Stimulated activated CD4-positive, alpha-beta T cell treated with anti-CD3 and anti-CD28 coated beads, Interleukin-4, amount 100 ng/mL, for 1 hour (primary cell): ENCODE data around the gene QRFP.

Source experiments
- DNase-seq: peaks from one replicate; pipeline ENCODE4 v3.0.0-alpha.2; 2020

The QRFP gene, protein sequence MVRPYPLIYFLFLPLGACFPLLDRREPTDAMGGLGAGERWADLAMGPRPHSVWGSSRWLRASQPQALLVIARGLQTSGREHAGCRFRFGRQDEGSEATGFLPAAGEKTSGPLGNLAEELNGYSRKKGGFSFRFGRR

GRCh38 chr9:130896233-130897014 is at the start of gene QRFP:
QRFP (minus strand) TSS chr9:130896812; CDS start chr9:130893838, 2,974 bp downstream.
- DNase-seq, result no peak

- DNase-seq, result no peak
Observed at GRCh38 chr9:130945173-130945572, 48.6 kb upstream of the QRFP start.

DNA sequence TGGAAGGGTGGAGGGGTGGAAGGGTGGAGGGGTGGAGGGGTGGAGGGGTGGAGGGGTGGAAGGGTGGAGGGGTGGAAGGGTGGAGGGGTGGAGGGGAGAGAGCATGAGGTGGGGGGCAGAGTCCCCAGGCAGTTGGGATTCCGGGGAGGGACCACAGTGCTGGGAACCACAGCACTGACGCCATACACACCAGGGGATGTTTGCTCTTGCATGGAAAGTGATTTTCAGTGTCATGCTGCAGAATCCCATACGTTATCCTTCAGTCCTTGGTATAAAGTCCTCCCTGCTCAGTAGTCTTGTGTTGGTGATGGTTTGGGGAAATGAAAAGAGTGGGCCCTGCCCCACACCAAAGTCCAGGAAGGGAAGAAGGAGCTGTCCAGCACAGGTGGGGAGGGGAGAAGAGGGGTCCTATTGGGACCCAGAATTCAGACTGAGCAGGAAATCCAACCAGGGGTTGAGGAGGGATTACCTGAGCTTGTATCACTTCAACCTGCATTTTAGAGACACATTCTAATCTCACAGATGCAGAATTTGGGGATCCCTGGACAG is 48.0 kb upstream of the QRFP start:
- no peak for DNase-seq

- no peak for DNase-seq
Observed at GRCh38 chr9:130943777-130944176, 47.2 kb upstream of the QRFP start.

- no peak for DNase-seq
Observed at GRCh38 chr9:130943221-130943620, 46.6 kb upstream of the QRFP start.

- DNase-seq, result no peak
Observed at GRCh38 chr9:130942679-130943078, 46.1 kb upstream of the QRFP start.

GRCh38 chr9:130942084-130942483 is 45.5 kb upstream of the QRFP start:
- no peak for DNase-seq

- peak; percentile 77 for DNase-seq
Observed at GRCh38 chr9:130940693-130941576, 44.3 kb upstream of the QRFP start.

- no peak for DNase-seq
Observed at GRCh38 chr9:130940027-130940549, 43.5 kb upstream of the QRFP start.

DNA sequence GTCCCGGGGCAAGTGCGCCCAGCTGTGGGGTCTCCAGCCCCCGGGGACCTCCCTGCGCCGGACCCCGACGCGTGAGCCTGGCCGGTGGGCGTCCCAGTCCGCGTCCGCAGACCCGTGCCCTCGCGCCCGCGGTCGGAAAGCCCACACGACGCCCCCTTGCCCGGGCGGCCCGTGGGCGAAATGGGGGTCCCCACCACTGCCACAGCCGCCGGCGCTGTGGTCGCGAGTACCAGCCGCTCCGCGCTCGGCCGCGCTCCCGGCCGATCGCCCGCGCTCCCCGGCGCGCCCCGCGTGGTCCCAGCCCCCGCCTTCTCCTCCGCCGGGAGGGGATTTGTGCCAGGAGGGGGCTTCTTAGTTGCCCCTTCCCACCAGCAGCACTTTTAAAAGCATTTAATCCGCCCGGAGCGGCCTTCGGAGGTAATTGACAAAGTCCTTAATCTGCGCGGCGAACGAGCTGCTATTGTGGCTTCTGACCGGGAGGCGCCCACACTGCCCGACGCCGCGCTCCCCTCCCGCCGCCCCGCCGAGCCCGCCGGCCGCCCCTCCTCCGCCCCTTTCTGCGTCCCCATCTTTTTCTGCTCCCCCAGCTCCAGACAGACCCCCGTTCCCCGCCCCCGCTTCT is 42.9 kb upstream of the QRFP start:
- no peak for DNase-seq

- no peak for DNase-seq
Observed at GRCh38 chr9:130938652-130939404, 42.2 kb upstream of the QRFP start, which contains the start of gene FIBCD1. FIBCD1 (minus strand) TSS chr9:130939247; CDS start chr9:130938607, 640 bp downstream.

GRCh38 chr9:130938184-130938651 is 41.6 kb upstream of the QRFP start:
- DNase-seq, result no peak

DNA sequence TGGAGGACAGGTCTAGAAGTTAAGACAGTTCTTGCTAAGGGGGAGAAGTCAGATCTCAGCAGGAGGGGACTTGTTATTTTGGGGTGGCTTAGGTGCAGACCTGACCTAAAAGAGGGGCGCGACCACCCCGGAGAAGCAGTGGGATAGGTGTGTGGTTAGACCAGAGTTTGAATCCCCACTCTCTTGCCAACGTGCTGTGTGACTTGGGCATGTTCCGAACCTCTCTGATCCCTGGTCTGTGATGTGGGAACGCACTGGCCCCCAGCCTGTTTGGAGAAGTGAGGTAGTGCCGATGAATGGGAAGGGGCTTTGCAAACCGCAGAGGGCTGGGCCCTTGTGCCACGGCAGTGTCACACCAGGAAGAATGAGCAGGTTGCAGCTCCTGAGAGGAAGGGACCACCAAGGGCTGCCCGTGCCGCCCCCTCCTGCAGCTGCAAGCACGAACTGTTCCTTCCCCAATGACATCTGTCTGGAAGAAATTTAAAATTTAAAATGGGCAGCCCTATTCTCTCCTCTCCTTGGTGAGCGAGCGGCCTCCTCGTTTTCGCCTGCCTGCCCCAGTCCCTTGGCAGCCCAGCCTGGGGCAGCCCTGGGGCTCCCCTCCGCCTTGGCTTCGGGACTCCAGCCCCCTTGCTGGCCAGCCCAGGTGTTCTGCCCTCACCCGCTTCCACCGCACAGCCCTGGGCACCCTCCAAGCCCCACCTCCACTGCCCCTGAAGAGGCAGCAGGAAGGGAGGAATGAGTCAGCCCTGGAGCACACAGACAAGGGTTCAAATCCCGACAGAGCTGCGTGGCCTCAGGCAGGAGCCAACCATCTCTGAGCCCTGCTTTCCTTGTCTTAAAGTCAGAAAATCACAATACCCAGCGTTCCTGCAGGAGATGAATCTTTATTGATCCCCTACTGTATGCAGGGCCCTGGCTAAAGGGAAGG is 40.8 kb upstream of the QRFP start:
- no peak for DNase-seq

DNA sequence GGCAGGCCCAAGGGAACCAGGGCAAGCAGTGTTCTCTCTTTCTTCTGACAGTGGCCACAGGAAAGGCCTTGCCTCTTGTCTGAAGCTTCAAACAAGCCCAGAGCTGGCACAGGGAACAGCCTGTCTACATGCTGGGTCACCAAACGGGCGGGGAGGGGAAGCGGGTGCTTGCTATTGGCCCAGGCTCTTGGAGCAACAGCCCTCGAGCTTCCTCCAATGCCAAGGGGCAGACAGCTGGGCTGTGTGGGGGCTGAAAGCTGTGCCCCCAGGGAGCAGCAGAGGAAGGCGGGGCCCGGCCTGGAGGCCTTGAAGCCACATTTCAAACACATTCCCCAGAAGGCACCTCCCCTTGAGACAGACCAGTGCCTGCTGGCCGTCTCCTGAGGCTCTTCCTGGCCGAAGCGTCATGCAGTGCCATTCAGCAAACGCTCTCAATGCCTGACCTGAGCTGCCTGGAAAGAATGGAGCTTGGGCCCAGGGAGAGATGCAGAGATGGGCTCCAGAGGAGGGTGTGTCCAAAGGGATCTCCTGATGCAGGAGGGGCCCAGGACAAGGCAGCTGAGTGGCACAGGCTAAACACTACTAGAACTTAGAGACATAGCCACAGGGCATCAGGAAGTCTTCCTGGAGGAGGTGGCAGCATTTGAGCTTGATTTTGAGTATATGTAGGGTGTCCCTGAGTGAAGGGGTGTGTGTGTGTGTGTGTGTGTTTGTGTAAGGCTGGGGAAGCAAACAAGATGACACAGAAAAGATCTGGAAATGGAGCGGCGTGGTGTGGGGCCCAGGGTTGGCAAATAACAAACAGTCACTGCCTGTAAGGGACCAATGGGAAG is 39.9 kb upstream of the QRFP start:
- no peak for DNase-seq

DNA sequence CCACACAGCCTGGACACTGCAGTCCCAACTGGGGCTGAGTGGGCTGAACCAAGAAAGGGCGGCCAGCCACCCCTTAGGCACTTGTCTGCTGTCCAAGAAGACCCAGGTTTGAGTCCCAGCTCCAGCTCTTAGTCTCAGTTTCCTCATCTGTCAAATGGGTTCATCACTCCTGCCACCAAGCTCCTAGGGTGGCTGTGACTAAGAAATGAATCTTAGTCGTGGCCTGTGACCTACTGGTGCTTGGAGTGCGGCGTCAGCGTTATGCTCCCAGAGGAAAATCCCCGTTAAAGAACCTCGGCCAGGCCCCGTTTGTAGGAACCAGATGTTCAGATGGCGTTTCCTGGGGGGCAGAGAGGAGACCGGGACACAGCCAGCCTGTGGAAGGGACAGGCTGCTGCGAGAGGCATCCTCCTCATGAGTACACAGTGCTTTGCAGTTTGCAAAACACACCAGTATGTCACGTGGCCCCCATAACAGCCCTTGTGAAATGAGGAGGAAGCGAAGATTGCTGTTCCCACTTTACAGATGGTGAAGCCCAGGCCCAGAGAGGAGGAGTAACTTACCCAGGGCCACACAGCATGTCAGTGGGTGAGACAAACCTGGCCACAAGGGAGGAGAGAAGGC is 39.1 kb upstream of the QRFP start:
- no peak for DNase-seq

- no peak for DNase-seq
Observed at GRCh38 chr9:130934702-130935647, 38.4 kb upstream of the QRFP start.

DNA sequence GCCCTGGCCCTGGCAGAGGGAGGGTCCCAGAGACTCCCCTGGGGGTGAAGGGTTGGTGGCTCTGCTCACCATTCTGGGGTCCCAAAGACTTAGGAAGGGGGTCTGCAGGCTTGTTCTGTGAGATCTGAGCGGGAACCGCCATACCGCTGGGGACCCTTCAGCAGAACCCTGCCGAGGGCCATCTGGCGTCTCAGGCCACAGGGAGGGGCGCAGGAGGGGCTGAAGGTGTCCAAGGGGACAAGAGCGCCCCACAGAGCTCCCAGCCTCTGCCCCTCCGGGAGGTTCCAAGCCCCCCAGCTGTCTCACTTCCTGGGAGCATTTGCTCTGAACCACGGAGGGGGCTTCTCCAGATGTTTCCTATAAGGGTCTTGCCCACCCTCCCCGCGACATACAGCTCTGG is 37.6 kb upstream of the QRFP start:
- no peak for DNase-seq
